Hepatocyte (in vitro differentiated cells): ENCODE results near the gene MEGF8. TPM values are rescaled to one million over a fixed set of nuclear protein-coding genes. Genes with fewer than 3 reads are reported as not detected.
A peak's percentile ranks its signal among the peaks of the same experiment; 100 is the strongest.

Experiments
- DNase-seq: peaks from one replicate; pipeline ENCODE4 v3.0.0-alpha.2; 2016; ENCODE audit warnings: low spot score
- H2AFZ ChIP-seq: fragments of 200-600 bp; sonication (generic); 2 replicates; pipeline ENCODE4 v1.6.0; 2016; ENCODE audit warnings: antibody characterized with exemption, mild to moderate bottlenecking
- H3K27ac ChIP-seq: fragments of 200-600 bp; sonication (generic); 2 replicates; pipeline ENCODE4 v1.5.1; 2016; ENCODE audit warnings: mild to moderate bottlenecking
- H3K27me3 ChIP-seq: fragments of 200-600 bp; sonication (generic); 2 replicates; pipeline ENCODE4 v1.6.1; 2016
- H3K36me3 ChIP-seq: fragments of 200-600 bp; sonication (generic); replicated peaks from 2 replicates; pipeline ENCODE4 v1.5.1; 2016; ENCODE audit warnings: low read depth; ENCODE audit not compliant: insufficient read depth
- H3K4me1 ChIP-seq: fragments of 200-600 bp; sonication (generic); 2 replicates; pipeline ENCODE4 v1.5.1; 2016; ENCODE audit warnings: mild to moderate bottlenecking, moderate library complexity; ENCODE audit not compliant: insufficient read depth
- H3K4me2 ChIP-seq: fragments of 200-600 bp; sonication (generic); 2 replicates; pipeline ENCODE4 v1.6.0; 2016
- H3K4me3 ChIP-seq: fragments of 200-600 bp; sonication (generic); 2 replicates; pipeline ENCODE4 v1.5.1; 2016; ENCODE audit warnings: mild to moderate bottlenecking
- H3K79me2 ChIP-seq: fragments of 200-600 bp; sonication (generic); 2 replicates; pipeline ENCODE4 v1.6.0; 2017; ENCODE audit warnings: mild to moderate bottlenecking
- H3K9me2 ChIP-seq: fragments of 200-600 bp; sonication (generic); replicated peaks from 2 replicates; pipeline ENCODE4 v1.6.0; 2017; ENCODE audit warnings: mild to moderate bottlenecking; ENCODE audit not compliant: insufficient read depth
- H3K9me3 ChIP-seq: fragments of 200-600 bp; sonication (generic); 2 replicates; pipeline ENCODE4 v1.5.1; 2016; ENCODE audit warnings: low read depth, mild to moderate bottlenecking
- H4K20me1 ChIP-seq: fragments of 200-600 bp; sonication (generic); 2 replicates; pipeline ENCODE4 v1.6.0; 2016; ENCODE audit warnings: mild to moderate bottlenecking; ENCODE audit not compliant: insufficient read depth, poor library complexity, severe bottlenecking
- EZH2 ChIP-seq: fragments of 200-600 bp; sonication (generic); IDR thresholded peaks from 2 replicates; pipeline ENCODE4 v1.6.1; 2016; ENCODE audit warnings: antibody characterized with exemption, mild to moderate bottlenecking, borderline replicate concordance
- EZH2phosphoT487 ChIP-seq: fragments of 200-600 bp; sonication (generic); IDR thresholded peaks from one replicate; pipeline ENCODE4 v1.6.1; 2018; ENCODE audit warnings: antibody characterized with exemption, mild to moderate bottlenecking, low read depth, moderate library complexity; ENCODE audit not compliant: unreplicated experiment, severe bottlenecking
- WGBS: methylation state at CpG from one replicate; pipeline ENCODE4 v1.1.6; 2016; ENCODE audit warnings: low lambda C conversion rate; ENCODE audit errors: missing lambda C conversion rate; 5-methylcytosine and 5-hydroxymethylcytosine counted together
- polyA plus RNA-seq: library from polyadenylated mRNA; unstranded; fragments of >200 nt; fragmentation: Nextera tagmentation; extraction: Ambion mirVana; gene quantifications from 2 replicates; pipeline ENCODE4 v1.2.1, GENCODE V29; 2016
- total RNA-seq: library from RNA; depleted of rRNA; stranded (reverse); fragments of >200 nt; gene quantifications from 2 replicates; pipeline ENCODE4 v1.2.3, GENCODE V29; 2014
- TF ChIP-seq, protein P1 (sequence below): fragments of 200-600 bp; sonication (generic); IDR thresholded peaks from 2 replicates; pipeline ENCODE4 v1.5.1; 2016; ENCODE audit warnings: antibody characterized with exemption, mild to moderate bottlenecking; ENCODE audit not compliant: poor library complexity

MEGF8 gene
- total and polyA plus RNA-seq, 2 experiments from 2014 or later: 8.3 to 19.2 TPM

GRCh38 chr19:42277821-42278451 is 47.5 kb upstream of the MEGF8 start:
- peak; percentile 47 for DNase-seq
- Histone ChIP-seq H3K9me3 (no peaks in the 10 kb centered on the region), H3K27me3 (no peaks in the 10 kb centered on the region), H3K4me3 (no peak overlapping the region), H3K4me1 (peaks cover 48% of the 10 kb centered on the region), H3K36me3 (no peaks in the 10 kb centered on the region), H3K79me2 (peaks cover 64% of the 10 kb centered on the region), H3K4me2 (peak overlapping the region; percentile 94), H2AFZ (no peak overlapping the region), H3K9me2 (no peaks in the 10 kb centered on the region), H4K20me1 (peaks cover 5% of the 10 kb centered on the region), H3K27ac (peak overlapping the region; percentile 99)
- WGBS: 71% methylated on average over 10 of the region's 10 CpGs
- TF ChIP-seq, protein P1, sequence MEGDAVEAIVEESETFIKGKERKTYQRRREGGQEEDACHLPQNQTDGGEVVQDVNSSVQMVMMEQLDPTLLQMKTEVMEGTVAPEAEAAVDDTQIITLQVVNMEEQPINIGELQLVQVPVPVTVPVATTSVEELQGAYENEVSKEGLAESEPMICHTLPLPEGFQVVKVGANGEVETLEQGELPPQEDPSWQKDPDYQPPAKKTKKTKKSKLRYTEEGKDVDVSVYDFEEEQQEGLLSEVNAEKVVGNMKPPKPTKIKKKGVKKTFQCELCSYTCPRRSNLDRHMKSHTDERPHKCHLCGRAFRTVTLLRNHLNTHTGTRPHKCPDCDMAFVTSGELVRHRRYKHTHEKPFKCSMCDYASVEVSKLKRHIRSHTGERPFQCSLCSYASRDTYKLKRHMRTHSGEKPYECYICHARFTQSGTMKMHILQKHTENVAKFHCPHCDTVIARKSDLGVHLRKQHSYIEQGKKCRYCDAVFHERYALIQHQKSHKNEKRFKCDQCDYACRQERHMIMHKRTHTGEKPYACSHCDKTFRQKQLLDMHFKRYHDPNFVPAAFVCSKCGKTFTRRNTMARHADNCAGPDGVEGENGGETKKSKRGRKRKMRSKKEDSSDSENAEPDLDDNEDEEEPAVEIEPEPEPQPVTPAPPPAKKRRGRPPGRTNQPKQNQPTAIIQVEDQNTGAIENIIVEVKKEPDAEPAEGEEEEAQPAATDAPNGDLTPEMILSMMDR: no peak
- no peak for TF ChIP-seq EZH2
- TF ChIP-seq EZH2phosphoT487: no peak

GRCh38 chr19:42278452-42279154 is 46.8 kb upstream of the MEGF8 start:
- Histone ChIP-seq H3K36me3 (no peaks in the 10 kb centered on the region), H3K79me2 (peaks cover 68% of the 10 kb centered on the region), H3K4me3 (no peak overlapping the region), H3K27me3 (no peaks in the 10 kb centered on the region), H3K4me1 (peaks cover 53% of the 10 kb centered on the region), H3K9me2 (no peaks in the 10 kb centered on the region), H3K27ac (peak overlapping the region; percentile 99), H2AFZ (no peak overlapping the region), H4K20me1 (peaks cover 5% of the 10 kb centered on the region), H3K4me2 (peak overlapping the region; percentile 94), H3K9me3 (no peaks in the 10 kb centered on the region)
- 91% methylated on average over 5 of the region's 5 CpGs for WGBS
- TF ChIP-seq EZH2phosphoT487 (no peak), EZH2 (no peak)
- TF ChIP-seq, protein P1: no peak
- DNase-seq: no peak

- peak overlapping the region; percentile 99 for H3K27ac ChIP-seq
- TF ChIP-seq EZH2 (no peak), EZH2phosphoT487 (no peak)
- TF ChIP-seq, protein P1: no peak
- peaks cover 53% of the 10 kb centered on the region for H3K4me1 ChIP-seq
- H4K20me1 ChIP-seq: peaks cover 5% of the 10 kb centered on the region
- peak overlapping the region; percentile 94 for H3K4me2 ChIP-seq
- no peaks in the 10 kb centered on the region for H3K36me3 ChIP-seq
- 9% methylated on average over 6 of the region's 6 CpGs for WGBS
- H3K9me3 ChIP-seq: no peaks in the 10 kb centered on the region
- H3K4me3 ChIP-seq: peak overlapping the region; percentile 99
- DNase-seq: no peak
- no peaks in the 10 kb centered on the region for H3K9me2 ChIP-seq
- H2AFZ ChIP-seq: no peak overlapping the region
- H3K79me2 ChIP-seq: peaks cover 61% of the 10 kb centered on the region
- no peaks in the 10 kb centered on the region for H3K27me3 ChIP-seq
Measured at GRCh38 chr19:42279155-42279901, 46.1 kb upstream of the MEGF8 start.
